NCI-H2081 (cell line): ENCODE measurements around the gene CYP4F22.
"Not testable (repeated sequence)": the region's sequence is repeated elsewhere in the genome, so short reads cannot be mapped to it uniquely, and the experiment has no call there.

ENCODE experiments used
- DNase-seq, 2 experiments: peaks; one replicate each; lab custom pipeline; 2025; lab: John Stamatoyannopoulos, UW

CYP4F22 gene

GRCh38 chr19:15488489-15489226 lies 19.7 kb upstream of the CYP4F22 start:
- no peak for DNase-seq

GRCh38 chr19:15495151-15495550 lies 13.2 kb upstream of the CYP4F22 start:
- DNase-seq: no peak

DNA sequence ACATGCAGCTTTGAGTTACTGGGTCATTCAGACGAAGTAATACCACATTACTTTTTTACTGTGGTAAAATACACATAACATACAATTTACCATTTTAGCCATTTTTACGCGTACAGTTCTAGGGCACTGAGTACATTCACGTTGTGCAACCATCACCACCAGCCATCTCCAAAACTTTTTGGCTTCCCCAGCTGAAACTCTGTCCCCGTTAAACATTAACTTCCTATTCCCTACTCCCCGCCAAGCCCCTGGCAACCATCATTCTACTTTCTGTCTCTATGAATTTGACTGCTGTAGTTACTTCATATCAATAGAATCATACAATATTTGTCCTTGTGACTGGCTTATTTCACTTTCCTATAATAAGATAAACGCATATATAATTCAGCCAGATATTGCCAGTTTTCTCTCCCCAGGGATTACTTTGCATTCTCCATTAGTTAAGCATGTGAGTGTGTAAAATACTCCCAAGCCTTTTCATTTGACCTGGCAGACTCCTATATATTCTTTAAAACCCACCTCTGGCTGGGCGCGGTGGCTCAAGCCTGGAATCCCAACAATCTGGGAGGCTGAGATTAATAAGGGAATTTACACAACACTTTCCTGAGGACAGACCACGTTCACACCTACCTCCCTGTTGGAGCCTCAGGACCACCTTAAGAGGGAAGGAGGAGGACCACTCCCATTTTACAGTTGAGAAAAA lies 10.0 kb upstream of the CYP4F22 start:
- no peak for DNase-seq

DNA sequence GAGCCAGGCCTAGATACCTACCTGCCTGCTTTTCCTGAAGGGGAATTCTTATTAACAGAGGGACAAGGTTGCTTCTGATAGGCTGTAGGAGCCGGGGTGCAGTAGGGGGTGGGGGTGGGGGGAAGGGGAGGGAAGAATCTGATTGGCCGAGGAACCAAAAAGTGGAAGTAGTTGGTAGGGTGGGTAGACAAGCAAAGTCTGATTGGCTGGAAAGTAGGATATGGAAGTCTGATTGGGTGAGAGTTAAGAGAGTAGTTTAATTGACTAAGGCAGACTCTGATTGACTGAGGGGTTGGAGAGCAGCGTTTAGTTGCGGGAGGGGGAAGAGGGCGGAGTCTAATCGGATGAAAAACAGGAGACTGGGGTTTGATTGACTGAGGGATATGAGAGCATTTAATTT lies 9.4 kb upstream of the CYP4F22 start:
- DNase-seq: no peak

DNA sequence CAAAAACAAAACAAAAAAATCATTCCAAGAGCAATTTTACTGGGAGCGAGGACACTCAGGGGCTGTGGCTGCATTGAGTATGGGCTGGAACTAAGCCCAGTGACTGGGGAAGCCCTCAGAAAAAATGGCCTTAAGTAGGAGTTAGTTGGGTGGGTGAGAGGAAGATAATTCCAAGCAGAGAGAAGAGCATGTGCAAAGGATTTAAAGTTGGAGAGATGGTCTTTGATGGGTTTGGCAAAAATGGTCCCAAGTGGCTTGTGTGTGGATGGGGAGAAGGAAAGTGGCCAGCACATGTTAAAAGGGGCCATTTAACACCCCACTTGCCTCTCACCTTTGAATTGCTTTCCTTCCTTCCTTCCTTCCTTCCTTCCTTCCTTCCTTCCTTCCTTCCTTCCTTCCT lies 6.7 kb upstream of the CYP4F22 start:
- DNase-seq: no peak

DNA sequence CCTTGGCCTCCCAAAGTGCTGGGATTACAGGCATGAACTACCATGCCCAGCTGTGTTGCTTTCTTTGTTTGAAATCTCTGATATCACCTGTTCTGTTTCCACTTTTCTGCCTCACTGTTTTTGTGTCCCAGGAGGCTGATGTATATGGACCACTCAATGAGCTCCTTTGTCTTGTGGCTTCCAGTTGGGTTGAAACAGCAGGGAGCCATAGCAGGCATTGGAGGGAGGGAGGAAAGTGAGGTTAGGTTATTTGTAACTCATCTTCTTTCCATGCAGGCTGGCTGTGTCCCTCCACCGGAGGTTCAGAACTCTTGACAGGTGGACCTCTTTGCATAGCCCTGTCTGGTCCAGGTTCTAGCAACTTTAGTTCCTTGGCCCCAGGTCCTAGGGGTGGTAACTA lies 6.1 kb upstream of the CYP4F22 start:
- DNase-seq: no peak

GRCh38 chr19:15506074-15506571 lies 2.2 kb upstream of the CYP4F22 start:
- no peak for DNase-seq

DNA sequence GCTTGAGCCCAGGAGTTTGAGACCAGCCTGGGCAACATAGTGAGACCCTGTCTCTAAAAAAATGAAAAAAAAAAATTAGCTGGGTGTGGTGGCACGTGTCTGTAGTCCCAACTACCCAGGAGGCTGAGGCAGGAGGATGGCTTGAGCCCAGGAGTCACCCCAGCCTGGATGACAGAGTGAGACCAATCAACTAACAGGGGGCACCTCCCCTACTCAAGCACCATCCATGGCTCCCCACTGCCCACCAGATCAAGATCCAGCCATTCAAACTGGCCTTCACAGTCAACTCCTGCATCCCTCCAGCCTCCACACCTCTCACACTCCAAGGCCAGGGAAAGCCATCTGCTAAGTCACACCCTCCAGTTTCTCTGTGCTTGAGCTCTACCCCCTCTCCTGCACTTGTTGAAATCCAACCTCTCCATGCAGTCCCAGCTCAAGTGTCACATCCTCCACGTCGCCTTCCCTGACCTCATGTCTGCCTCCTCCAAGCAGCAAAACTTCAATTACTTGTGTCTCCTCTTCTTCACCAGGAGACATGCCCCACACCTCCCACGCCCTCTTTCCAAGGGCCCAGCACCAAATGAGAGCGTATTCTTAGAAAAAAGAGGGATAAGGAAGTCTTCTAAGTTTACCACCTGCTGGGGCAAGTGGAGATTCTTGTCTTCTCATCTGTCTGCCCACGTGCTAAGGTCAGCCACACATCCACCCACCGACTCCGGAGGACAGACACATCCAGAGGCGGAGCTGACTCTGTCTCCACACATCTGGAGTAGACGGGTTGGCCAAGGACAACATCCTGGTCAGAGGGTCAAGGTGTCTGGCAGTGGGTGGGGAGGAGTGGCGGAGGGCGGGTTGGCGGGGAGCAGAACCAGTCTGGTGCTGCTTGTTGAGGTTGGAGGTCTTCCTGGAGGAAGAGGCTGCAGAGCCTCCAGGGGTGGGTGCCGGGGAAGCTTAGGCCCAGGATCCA lies 974 bp upstream of the CYP4F22 start:
- no peak for DNase-seq

DNA sequence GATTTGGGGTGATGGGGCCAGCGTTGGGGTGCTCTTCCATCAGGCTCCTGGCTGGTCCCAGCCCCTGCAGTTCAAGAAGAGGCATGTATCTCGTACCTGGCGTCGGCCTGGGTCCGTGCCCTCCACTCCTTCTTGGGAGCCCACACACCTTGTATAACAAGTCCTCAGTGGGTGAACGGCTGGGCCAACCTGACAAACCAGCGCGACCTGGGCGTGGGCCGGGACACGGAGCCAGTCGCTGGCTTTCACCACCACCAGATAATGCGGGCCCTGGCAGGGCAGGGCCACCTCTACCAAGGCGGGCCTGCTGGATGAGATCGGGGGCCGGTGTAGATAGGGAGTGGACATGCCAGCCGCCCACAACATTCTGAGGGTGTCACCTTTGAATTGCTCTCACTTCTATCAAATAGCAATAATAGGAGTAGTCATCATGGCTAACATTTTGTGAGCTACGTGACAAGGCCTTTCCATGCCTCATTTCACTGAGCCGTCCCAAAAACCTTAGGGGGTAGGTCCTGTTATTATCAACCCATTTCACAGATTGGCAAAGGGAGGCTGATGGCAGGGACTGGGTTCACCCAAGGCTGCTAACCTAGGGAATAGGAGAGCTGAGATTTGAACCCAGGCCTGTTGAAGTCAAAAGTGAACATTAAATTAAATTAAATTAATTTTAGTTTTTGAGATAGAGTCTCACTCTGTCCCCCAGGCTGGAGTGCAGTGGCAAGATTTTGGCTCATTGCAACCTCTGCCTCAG lies 3.5 kb downstream of the CYP4F22 start:
- no peak for DNase-seq

- DNase-seq: not testable (repeated sequence)
Observed at GRCh38 chr19:15515227-15515625, 6.9 kb downstream of the CYP4F22 start.

DNA sequence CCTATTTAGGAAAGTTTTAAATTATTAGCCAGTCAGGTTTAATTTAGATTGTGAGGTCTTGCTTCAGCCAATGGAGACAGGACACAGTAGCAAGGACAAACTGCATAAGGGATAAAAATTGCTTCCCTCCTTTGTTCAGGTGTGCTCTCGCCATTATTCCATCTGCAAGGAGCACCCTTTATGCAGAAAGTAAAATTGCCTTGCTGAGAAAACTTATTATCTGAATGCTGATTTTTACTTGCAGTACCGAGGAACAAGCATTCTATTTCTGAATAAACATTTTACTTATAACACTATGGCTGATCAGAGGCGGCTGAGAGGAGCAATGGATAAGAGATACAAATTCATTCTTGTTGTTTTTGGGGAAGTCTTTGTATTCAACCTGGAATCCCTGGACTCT lies 8.0 kb downstream of the CYP4F22 start:
- no peak for DNase-seq

DNA sequence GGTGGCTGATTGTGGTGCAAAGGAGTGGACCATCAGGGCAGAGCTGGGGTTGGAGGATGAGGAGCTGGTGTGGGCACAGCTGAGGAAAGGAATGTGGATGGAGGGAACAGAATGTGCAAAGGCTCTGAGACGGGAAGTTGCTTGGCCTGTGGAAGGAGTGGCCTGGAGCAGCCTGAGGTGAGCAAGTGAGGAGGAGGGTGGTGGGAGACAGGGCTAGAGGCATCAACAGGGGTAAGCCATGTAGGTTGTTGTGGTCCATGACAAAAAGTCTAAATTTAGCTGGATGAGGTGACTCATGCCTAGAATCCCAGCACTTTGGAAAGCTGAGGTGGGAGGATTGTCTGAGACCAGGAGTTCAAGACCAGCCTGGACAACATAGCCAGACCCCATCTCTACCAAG lies 9.5 kb downstream of the CYP4F22 start:
- DNase-seq: no peak

DNA sequence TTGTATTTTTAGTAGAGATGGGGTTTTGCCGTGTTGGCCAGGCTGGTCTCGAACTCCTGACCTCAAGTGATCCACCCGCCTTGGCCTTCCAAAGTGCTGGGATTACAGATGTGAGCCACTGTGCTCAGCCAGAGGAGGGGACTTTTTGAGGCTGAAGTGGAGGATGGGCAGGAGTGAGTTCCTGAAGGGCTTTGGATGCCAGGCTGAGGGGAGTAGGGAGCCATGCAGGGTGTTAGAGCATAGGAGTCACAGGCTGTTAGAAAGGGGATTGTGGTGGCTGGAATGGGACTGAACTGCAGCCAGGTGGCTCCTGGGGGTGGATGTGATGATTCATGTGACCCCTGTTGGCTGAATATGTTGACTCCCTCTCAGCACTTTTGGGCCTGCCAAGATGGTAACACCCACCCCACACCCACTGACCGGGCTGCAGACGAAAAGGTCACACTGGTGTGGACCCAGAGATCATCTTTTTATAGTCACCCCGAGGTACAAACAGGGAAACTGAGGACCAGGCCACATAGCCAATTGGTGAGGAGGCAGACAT lies 11.2 kb downstream of the CYP4F22 start:
- no peak for DNase-seq

GRCh38 chr19:15524781-15525180 lies 16.5 kb downstream of the CYP4F22 start:
- DNase-seq: no peak

- no peak for DNase-seq
Observed at GRCh38 chr19:15525291-15525690, 17.0 kb downstream of the CYP4F22 start.

- DNase-seq: no peak
Observed at GRCh38 chr19:15526408-15526807, 18.1 kb downstream of the CYP4F22 start.

GRCh38 chr19:15527705-15528104 lies 19.4 kb downstream of the CYP4F22 start:
- DNase-seq: no peak

- no peak for DNase-seq
Observed at GRCh38 chr19:15529774-15530372, 21.5 kb downstream of the CYP4F22 start.

- no peak for DNase-seq
Observed at GRCh38 chr19:15532779-15533521, 24.6 kb downstream of the CYP4F22 start.

DNA sequence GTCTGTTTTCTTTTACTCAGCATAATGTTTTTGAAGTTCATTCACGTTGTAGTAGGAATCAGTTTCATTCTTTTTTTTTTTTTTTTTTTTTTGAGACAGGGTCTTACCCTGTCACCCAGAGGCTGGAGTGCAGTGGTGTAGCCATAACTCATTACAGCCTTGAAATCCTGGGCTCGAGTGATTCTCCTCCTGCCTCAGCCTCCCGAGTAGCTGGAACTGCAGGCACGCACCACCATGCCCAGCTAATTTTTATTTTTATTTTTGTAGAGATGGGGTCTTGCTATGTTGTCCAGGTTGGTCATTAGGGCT lies 25.2 kb downstream of the CYP4F22 start:
- DNase-seq: not testable (repeated sequence)
